Endometrium (tissue), 2 donors: ENCODE measurements around the gene CHD2.

Source experiments
- FAIRE-seq: peaks from 2 replicates; lab custom pipeline; 2012; peaks lifted over from hg19 to GRCh38; lab: Jason Lieb, UNC
- donor health status: control.
- donor health status: control.

The CHD2 gene

DNA sequence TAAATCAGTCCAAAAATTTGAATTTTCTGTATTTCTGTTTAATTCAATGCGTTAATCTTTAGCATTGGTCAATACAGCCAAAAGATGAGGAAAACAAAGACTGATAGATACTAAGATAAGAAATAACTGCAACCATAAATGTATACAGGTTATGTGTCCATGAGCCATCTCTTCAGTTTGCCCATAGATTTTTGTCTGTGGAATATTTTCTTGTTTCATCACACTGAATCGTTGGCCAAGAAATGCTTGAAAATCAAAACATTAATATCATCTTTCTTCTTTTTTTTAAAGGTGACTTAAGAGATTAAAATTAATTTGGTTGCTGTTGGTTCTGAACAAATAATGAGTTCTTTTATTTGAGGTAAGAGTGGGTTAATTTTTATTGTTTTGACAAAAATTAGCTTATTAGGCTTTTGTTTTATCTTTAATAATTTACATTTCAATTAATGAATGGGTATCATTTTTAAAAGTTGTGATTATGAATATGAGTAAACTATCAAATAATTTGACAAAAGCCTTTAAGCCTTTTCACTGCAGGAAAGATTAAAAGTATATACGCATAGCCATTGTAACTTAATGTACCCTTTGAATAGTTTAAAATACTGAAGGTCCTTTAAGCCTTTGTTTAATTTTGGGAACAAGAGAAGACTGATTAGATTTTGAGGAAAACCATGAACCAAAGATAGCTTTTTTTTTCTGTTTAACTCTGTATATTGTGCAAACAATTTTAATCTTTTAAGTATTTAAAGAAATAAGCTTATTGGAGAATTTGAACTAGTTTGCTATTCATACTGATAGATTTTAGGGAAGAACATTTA lies 14.7 kb upstream of the CHD2 start:
- FAIRE-seq = peak; percentile 76

DNA sequence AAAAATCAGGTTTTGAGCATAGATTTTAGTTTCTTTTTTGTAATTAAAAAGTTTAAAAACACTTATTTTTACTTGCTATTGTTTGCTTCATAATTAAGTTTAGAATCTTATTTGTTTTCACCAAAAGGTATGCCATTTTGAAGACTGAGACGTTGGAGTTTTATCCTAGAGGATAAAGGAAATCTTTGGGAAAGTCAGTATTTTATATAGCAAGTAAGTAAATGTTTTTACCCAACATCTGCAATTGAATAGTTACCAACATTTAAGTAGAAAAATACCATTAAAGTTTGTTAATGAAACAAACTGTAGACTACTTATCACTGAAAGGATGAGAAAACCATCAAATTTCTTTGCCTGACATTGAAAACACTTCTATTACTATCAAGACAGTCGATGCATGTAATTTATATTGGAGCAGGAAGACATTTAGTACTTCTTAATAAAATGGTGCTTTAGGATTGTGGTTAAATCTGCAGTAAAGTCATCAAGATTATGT lies 14.0 kb upstream of the CHD2 start:
- FAIRE-seq = no peak

DNA sequence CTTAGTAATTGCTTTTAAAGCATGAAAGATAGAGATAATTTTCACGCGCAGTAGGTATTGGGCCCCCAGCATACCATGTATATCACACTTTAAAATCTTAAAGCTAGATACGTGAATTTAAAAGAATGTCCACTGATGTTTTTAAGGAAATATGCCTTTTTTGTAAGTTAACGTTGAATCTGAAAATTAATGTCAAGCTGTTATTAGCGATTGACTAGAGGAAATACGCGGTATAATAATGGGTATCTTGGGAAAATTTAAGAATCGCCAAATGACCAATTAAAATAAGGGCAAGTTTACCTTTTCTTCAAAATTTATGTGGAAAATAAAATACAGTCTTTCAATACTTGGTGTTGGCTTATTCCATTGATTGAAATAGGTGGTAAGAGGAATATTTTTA lies 13.3 kb upstream of the CHD2 start:
- no peak for FAIRE-seq

DNA sequence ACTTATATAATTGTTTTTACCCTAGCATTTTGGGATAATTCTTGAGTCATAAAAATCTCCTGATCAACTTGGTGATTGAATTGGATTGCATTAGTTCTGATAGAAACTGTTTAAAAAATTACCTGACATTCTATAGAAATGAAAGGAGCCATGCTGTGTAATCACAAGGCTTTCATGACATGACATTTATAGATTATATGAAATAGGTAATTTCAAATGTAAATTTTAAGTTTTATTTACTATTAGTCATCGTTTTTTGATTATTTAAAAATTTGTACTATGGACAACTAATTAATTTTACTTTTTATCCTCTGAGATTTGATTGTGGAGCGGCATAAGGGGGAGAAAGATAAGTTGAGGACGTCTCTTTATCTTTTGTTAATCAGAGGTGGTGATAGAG lies 12.3 kb upstream of the CHD2 start:
- peak; percentile 23 for FAIRE-seq

DNA sequence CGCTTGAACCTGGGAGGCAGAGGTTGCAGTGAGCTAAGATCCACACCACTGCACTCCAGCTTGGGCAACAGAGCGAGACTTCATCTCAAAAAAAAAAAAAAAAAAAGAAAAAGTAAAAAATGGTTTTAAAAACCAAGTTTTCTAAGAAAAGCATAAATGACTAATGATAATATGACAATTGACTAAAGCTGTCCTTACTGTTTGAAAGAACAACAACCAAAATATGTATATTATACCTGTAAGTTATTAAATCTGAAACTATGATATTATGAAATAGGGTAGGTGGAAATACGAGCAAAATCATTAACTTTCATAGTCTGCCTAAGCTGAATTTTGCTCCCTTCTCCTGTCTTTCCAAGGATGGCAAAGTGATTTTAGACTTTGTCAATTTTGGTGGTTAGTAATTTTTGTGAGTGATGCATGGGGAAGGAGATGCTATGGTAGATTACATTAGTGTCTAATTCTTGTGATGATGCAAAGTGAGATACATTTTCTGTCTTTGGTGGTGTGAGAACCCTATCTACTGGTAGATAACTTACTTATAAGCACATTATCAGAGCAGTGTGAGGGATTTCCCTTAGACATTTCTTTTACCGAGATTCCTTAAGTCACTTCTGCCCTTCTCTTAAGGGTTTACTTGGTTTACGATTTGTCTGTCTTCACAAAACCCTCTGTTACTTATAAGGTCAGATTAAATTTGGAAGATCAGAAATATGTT lies 10.6 kb upstream of the CHD2 start:
- FAIRE-seq = no peak

DNA sequence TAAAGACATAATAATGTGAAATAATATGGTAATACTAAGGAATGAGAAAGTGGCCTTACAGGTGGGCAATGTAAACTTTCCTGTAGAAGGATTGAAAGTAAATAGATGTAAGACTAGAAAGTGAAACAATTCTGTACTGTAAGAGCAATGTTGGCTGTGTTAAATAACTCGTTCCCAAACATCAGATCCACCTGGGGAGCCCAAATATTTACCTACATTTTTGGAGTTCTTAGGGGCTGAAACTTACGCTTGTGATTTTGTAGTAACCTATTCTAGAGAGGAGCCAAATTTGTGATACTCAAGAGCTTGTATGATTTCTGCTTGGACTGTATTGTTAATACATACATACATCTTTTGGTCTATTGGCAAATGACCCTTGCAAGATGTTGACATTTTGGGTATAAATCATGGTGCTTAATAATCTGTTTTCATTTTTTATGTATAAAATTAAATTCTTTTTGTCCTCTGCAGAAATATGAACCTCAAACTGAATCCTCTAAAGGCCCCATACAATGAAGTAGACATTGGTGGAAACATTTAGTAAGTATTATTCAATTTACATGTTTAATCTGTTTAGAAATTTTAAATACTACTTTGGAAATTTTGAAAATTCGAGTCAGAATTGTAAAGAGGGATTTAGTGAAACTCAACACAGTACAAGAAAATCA lies 8.5 kb upstream of the CHD2 start:
- no peak for FAIRE-seq

DNA sequence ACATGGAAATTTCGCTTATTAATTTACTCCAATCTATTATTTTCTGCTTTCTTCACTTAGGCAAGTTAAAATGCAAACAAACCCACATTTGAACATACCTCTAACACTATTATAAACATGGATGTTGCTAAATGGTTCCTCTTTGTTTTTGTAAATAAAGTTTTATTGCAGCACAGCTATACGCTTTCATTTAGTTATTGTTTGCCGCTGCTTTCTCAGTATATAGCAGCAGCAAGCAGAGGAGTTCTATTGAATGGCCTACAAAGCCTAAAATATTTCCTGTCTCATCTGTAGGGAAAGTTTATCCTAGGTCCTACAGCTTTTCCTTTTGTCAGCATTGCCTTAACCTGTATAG lies 7.9 kb upstream of the CHD2 start:
- no peak for FAIRE-seq

DNA sequence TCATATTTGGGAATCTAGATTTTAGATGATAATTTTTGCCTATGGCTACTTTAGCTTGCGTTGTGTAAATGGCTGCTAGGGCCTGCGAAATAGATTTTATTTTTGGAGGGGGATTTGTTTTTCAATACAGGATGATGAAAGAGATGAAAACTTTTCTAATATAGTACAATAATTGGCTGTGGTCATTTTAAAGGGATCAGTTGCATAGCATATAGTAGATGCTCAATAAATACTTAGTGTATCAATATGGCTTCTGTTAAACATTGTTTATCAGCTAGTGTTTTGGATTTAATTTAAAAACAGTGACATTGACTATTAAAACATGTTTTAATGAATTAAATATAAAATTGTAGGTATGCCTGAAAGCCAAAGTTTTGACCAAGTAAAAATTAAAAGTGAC lies 6.9 kb upstream of the CHD2 start:
- no peak for FAIRE-seq

DNA sequence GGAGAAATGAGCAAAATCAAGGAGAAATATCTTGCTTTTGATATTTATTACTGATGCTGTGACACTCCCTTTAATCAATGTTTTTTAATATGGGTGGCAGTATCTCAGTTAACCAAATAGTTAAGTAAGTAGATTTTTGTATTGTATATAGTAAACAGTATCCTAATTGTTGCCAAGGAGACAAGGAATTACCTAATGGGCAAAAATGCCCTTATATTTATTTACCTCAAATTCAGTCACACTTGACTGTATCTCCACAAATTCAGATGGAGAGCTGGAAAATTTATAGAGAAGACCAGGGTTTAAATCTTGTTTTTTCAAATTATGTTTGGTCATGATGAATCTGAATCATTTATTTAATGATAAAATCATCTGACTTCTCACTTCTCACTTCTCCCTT lies 3.6 kb upstream of the CHD2 start:
- no peak for FAIRE-seq

DNA sequence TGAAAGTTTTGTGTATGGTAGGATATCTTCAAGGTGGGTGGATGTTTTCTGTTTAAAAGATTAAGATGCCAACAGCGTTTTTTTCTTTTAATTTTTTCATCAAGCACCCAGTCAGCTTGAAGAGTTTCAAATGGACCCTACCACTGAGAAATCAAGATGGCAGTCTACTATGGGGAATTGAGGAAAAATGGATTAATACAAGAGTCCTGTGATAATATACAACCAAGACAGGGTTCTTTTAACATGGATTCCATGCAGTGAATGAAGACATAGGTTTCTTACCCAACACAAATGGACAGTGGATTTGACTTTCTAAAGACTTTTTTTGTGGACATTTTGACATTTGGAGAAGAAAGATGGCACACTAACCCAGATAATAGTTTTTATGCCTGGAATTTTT lies 2.5 kb upstream of the CHD2 start:
- FAIRE-seq = no peak

DNA sequence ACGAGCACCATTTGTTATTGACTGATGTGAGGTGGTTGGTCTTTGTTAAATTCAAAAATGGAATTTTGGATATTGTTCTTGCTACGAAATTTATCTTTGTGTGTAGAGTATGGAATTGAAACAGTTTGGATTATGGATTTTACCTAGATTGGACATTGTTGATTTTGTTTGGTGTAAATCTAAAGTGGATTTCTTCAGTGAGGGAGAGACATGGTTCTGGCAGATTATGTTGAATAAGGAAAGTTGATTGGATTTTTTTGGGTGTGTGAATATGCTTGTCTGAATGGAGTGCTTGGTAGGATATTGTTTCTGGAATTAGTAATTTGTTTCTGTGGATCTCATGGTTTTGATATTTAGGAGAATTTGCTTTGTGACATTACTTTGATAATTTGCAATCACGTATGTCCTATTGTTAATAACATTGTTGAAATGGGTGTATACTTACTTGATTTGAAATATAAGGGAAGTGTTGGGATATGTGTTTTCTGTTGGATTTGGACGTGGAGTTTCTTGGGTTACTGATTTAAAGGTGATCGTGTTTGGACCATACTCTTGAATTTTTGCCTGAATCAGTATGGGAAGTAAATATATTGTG lies 1.0 kb upstream of the CHD2 start:
- no peak for FAIRE-seq

DNA sequence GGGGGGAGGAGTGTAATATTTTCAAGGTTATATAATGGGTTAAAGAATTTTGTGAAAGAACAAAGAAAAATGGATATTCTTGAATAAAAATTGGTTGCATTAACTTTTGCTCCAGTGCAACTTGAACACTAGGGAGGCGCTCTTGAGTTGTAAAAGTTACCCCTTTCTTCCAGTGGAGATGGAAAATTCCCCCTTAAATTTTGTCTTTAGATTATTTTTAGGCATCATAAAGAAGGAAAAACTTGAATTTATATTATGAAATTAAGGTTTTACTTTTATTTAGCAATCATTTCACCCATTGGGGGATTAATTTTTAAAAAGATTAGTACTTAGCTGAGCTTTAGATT lies 550 bp upstream of the CHD2 start:
- FAIRE-seq = no peak

DNA sequence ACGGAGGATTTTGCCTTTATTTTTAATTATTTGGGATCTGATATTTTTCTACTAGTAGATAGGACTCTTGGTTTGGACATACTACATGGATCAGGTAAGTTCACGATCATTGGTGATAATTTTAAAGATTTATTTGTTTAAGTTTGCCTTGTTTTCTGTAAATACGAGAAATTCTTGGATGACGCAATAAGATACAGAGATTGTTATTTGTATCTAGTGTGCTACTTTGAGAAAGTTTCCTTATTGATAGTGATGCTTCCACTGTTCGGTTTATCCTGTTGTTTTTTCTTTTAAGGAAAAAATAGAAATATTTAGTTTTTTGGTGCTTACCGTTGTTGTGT lies 577 bp downstream of the CHD2 start:
- FAIRE-seq = peak; percentile 29

DNA sequence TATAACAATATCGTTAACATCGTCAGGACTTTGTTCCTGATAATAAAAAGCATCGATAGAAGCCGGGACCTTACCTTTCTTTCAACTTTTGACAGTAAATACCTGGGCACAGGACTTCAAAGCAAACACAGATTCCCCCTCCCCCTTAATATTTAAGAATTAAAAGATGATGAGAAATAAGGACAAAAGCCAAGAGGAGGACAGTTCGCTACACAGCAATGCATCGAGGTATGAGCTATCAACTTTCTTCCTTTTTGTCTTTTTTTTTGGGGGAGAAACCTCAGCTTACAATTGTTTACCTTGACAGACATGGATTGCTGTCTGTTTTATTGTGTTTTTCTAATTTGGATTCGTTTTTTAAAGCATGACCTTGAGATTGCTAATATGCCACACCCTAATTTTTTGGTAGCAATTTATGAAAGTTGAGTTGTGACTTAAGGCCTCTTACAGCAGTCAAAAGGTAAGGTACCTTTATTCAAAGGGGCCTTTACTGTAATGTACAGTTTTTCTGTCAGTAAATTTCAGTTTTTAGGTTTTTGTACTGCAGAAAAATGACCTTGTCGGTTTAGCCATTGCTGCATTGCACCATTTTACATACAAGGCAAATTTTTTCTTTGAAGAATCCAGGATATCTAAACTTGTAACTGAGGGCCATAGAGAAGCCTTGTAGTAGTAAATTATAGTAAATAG lies 1.1 kb downstream of the CHD2 start:
- no peak for FAIRE-seq

DNA sequence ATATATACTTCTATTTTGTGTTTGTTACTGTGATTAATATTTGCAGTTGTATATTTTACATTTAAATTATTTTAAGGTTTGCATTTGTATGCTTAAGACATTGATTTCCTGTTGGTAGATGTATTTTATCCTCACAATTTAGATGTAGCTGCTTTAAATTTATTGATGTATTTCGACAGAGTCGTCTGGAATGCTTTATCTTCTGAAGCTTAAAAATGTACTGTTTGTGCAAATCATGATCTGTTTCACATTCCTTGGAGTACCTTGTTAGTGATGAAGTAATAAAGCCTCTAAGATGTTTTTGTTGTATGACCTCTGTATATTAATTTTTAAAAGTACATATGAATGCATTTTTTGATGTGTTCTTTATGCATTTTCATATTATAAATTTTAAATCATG lies 1.9 kb downstream of the CHD2 start:
- FAIRE-seq = no peak

DNA sequence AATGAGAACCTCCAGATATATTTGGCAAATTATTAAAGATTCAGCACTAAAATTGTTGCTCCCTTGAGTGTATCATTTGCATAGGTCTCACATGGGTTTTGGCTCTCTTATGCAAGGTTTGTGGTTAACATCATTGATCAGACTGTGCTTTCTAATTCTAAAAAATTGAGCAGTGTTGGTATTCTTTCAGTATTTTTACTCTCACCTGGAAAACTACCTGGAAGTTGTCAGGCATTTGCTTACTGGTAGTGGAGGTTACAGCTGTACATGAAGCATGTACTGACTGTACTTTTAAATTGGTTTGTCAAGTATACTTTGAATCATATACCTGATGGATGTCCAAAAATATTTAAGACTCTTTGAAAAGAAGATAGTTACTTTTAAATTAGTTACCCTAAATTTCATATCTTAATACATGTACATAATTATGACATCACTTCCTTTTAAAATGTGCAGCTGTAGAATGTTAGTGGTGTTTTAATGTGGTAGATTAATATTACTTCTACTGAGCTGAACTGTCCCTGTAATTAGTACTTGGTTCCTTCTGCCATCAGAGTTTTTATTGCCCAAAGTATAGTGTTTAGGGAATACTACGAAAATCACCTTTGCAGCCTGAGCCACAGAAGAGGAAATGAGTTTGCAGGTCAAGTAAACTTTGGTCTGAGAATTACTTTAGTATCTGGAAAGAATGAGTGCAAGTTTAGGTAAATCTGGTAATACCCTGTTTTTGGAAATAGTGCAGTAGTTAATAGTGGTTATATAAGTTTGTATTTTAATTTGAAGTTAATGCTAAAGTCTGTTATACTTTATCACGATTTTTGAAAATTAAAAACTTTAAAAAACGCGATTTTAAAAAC lies 2.8 kb downstream of the CHD2 start:
- peak; percentile 33 for FAIRE-seq

DNA sequence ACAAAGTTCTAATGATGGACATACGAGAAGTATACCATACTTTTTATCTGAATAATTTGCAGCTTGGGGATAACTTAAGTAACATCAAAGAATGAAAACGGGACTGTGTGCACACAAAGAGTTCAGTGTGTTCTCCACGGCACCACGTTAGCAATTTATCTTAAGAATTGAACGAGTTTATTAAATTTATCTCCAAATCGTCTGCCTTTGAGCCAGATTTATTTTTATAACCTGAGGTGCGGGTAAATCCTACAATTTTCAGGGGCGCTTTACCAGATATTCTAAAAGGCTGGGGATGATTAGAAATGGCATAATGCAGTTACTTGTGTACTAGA lies 3.5 kb downstream of the CHD2 start:
- no peak for FAIRE-seq

DNA sequence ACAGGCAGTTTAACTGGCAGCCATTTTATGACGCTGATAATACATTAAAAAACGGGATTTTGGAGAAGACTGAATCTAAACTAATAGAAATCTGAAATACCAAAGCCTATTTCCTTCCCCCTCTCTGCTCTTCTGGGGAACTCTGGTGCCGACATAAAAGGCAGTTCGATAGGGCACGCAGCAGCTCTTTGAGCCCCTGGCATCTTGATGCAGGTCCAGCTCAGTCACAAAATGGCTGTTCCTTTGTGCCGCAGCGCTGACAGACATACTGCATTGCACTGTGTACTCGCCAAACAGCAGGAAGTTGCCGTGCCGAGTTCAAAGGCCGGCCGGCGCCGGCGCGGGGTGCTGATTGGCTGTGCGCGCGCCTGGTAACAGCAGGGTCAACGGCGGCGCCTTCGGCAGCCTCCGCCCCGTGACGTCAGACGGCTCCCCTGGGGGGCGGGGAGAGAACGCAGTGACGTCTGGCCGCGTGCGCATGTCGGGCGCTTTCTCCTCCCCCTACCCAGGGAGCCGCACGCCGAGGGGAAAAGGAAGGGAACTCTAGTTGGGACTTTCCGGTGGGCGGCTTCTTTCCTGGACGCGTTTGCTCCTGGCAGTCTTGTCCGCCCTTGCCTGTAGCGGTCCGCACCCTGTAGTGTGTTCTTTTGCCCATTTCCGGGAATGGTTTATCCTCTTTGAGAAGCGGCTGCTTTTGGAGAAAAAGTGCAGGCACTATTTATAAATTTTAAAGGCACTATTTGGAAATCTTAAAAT lies 4.0 kb downstream of the CHD2 start:
- peak; percentile 76 for FAIRE-seq

DNA sequence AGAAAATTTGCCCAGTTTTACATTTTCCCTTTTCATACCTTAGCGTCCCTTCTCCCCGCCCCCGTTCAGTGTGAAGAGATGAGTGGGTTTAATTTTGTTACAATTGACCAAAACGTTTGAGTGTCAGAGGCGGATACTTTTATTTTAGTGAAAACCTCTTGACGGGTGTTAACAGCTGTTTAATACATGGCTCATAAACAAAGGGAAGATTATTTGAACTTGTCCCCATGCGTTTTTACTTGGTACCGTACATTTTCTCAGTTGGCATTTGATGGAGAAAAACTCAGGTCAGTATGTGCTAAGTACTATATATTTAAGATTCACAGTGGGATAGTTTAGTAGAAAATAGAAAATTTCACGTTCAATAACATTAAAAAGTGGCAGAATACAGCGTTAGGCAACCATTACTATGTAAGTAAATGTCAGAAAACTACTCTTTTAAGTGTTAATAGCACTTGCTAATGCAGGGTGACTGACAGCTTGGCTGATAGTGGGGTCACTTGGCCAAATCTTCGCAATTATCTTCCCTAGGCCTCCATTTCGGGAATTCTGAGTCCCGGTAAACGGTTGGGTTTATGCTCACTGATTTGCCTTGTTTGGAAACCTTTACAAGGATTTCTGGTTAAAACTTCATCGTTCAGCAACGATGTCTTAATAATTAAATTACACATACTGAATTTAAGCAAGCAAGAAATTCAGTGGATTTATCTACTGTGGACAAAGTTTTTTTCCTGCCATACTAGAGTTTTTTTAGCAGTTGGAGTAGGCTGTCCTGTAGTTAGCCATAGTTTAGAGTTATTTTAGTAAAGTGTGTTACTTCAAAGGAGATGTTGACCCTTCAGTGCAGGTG lies 4.8 kb downstream of the CHD2 start:
- no peak for FAIRE-seq

DNA sequence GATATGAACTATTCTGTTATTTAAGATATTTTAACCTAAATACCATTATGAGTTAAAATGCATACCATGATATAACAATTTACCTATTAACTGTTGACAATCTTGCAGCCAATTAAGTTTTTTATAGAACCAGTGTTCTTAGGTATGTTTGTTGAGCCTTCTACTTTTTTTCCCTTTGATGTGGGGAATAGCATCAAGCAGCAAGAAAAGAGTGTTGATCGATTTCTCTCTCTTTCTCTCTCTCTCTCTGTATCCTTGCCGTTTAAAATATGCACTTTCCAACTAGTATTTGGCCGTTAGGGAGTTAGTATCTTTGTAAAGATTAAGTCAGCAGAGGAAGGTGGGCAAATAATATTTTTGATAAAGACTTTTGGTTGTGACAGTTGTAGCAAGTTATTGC lies 5.9 kb downstream of the CHD2 start:
- FAIRE-seq = no peak
